Common myeloid progenitor, CD34-positive (primary cell): ENCODE data around the gene CCR5.
A peak's percentile ranks its signal among the peaks of the same experiment; 100 is the strongest.

ENCODE experiments used
- CTCF ChIA-PET: fragments of 350-600 bp; sonication (Branson Sonifier 250); formaldehyde crosslinking; loops from one replicate; lab custom pipeline; 2021; ENCODE audit warnings: antibody characterized with exemption; lab: Charles Lee
- POLR2A ChIA-PET: fragments of 350-600 bp; sonication (Branson Sonifier 250); formaldehyde crosslinking; loops from one replicate; lab custom pipeline; 2021; ENCODE audit warnings: antibody characterized with exemption; lab: Charles Lee
- DNase-seq, 3 donors: peaks; one replicate each; pipeline versions ENCODE4 v3.0.0 to v3.0.0-alpha.2; 2013
- H3K27ac ChIP-seq, 2 experiments: 1 replicate in 1 of 2; 2 replicates in 1 of 2; pipeline ENCODE4 v1.7.0; 2013; ENCODE audit warnings: inconsistent platforms in 2 of 2, low read length in 2 of 2, mild to moderate bottlenecking in 2 of 2, low read depth in 1 of 2, moderate library complexity in 1 of 2; ENCODE audit not compliant: severe bottlenecking in 2 of 2, insufficient read depth in 1 of 2, poor library complexity in 1 of 2
- H3K27me3 ChIP-seq, 5 experiments: replicated peaks in 2 of 5; 1 replicate in 3 of 5; 2 replicates in 2 of 5; pipeline versions ENCODE4 v1.6.1 to v1.7.0; 2013; ENCODE audit warnings: low read length in 4 of 5, mild to moderate bottlenecking in 2 of 5, moderate library complexity in 2 of 5, inconsistent platforms in 1 of 5; ENCODE audit not compliant: insufficient read depth in 5 of 5, control insufficient read depth in 4 of 5
- H3K36me3 ChIP-seq, 4 experiments: 1 replicate in 2 of 4; 2 replicates in 2 of 4; pipeline versions ENCODE4 v1.6.1 to v1.7.0; 2013; ENCODE audit warnings: low read length in 3 of 4, control low read depth in 1 of 4, mild to moderate bottlenecking in 1 of 4; ENCODE audit not compliant: control insufficient read depth in 4 of 4, insufficient read depth in 4 of 4
- H3K4me1 ChIP-seq, 4 experiments: 1 replicate in 3 of 4; 2 replicates in 1 of 4; pipeline versions ENCODE4 v1.6.1 to v1.7.1; 2013; ENCODE audit warnings: low read length in 3 of 4, mild to moderate bottlenecking in 3 of 4, control low read depth in 1 of 4, inconsistent platforms in 1 of 4, moderate library complexity in 1 of 4; ENCODE audit not compliant: control insufficient read depth in 4 of 4, insufficient read depth in 4 of 4; ENCODE audit errors: control extremely low read depth in 1 of 4
- H3K4me3 ChIP-seq, 7 experiments: 1 replicate in 4 of 7; 2 replicates in 3 of 7; pipeline versions ENCODE4 v1.5.1 to v1.7.0; 2013; ENCODE audit warnings: mild to moderate bottlenecking in 7 of 7, low read length in 6 of 7, moderate library complexity in 6 of 7, inconsistent platforms in 2 of 7, low read depth in 2 of 7, control low read depth in 1 of 7; ENCODE audit not compliant: insufficient read depth in 4 of 7, control insufficient read depth in 1 of 7; ENCODE audit errors: extremely low read depth in 1 of 7
- H3K9me3 ChIP-seq, 5 experiments: 1 replicate in 4 of 5; 2 replicates in 1 of 5; pipeline versions ENCODE4 v1.6.1 to v1.7.1; 2013; ENCODE audit warnings: low read length in 4 of 5, mild to moderate bottlenecking in 2 of 5, inconsistent platforms in 1 of 5, low read depth in 1 of 5, moderate library complexity in 1 of 5; ENCODE audit not compliant: control insufficient read depth in 4 of 5, insufficient read depth in 2 of 5; ENCODE audit errors: control extremely low read depth in 1 of 5
- WGBS: methylation state at CpG from one replicate; pipeline ENCODE4 v1.1.5; 2013; ENCODE audit not compliant: insufficient coverage; 5-methylcytosine and 5-hydroxymethylcytosine counted together

Gene CCR5

DNA sequence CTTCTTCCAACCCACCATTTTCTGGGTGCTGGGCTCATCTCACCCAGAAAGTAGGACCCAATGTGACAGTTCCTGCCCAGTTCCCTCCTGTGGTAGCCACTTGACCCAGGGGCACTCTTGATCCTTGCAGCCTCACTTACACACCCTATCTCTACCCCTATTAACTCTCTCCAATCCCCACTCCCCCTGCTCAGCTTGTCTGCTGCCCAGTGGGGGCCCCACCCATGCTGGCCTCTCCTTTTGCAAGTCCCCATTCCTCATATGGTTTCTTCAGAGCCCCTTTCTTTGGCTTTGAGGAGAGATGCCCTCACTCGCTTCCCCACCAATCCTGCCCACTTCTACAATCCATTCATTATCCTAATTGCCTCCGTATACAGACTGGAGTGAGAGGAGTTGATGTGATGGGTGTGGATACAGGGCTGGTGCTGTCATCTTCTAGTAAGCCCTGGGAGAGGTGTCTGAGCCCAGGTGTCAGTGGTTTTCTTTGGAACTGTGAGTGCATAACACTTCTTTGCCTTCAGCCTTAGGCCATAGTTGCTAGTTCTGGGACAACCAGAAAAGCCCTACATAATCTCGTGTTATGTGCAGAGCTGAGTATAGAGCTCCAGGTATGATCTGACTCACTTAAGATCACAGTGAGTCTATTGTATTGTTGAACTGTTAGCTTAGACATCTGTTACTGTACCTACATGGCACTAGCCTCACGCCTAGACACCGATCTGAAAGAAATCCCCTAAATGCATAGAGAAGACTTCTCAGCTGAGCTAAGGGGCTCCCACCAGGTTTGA lies 4.8 kb upstream of the CCR5 start:
- ChIA-PET POLR2A (no interaction called here), CTCF (interaction anchor here (0.8 to 10.3 kb wide), 4 partner anchors 11 to 150 kb away, joined by 3 to 87 read pairs (median 4); no protein-coding TSS in a partner anchor)
- H3K9me3 ChIP-seq: no peaks in the 10 kb centered on the region
- H3K27ac ChIP-seq: no peak overlapping the region
- 96% methylated on average over 3 of the region's 5 CpGs for WGBS
- DNase-seq: no peak
- no peaks in the 10 kb centered on the region for H3K36me3 ChIP-seq
- no peak overlapping the region for H3K4me3 ChIP-seq
- no peaks in the 10 kb centered on the region for H3K27me3 ChIP-seq
- H3K4me1 ChIP-seq: peaks cover 3 to 41% (median 16%) of the 10 kb centered on the region in 4 experiments

DNA sequence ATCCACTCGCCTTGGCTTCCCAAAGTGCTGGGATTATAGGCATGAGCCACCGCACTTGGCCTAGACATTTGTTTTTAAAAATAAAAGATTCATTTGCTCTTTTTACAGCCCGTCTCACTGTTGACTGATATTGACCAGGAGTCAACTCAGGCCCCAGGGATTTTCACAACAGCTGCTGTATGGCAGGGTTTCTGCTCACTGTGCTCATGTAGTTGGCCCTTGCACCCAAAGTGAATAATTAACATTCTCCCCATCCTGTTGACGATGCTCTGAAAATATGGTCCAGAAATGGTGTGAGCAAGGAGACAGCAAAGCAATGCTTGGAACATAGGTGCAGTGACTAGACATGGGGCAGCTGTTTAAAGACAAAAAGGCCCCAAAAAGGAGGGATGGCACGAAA lies 2.9 kb upstream of the CCR5 start:
- ChIA-PET POLR2A (no interaction called here), CTCF (interaction anchor here (0.9 to 12.3 kb wide), 14 partner anchors 10 to 309 kb away, joined by 3 to 231 read pairs (median 6); partner anchors contain the start of gene CCR2)
- H3K27ac ChIP-seq: no peak overlapping the region
- DNase-seq: no peak
- WGBS: 100% methylated on average over 5 of the region's 5 CpGs
- H3K36me3 ChIP-seq: no peaks in the 10 kb centered on the region
- H3K4me1 ChIP-seq: peaks cover 6 to 27% (median 14%) of the 10 kb centered on the region in 4 experiments
- no peaks in the 10 kb centered on the region for H3K27me3 ChIP-seq
- no peaks in the 10 kb centered on the region for H3K9me3 ChIP-seq
- H3K4me3 ChIP-seq: no peak overlapping the region

DNA sequence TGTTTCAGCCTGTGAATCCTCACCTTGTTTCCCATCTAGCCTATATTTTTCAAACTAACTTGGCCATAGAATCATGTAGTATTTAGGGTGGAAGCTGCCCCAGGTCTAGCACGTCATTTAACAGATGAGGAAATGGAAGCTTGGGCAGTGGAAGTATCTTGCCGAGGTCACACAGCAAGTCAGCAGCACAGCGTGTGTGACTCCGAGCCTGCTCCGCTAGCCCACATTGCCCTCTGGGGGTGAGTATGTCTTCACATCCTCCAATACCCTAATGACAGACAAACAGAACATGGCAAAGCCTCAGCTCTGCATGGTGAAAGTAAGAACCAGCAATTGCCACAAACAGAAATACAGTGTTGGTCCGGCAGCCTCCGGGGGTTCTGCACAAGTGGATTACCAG lies 2.2 kb upstream of the CCR5 start:
- CTCF ChIA-PET: interaction anchor here (0.6 to 12.3 kb wide), 23 partner anchors 9 to 310 kb away, joined by 3 to 231 read pairs (median 6); partner anchors contain the start of genes CCR1 and CCR2
- no peaks in the 10 kb centered on the region for H3K27me3 ChIP-seq
- no peaks in the 10 kb centered on the region for H3K9me3 ChIP-seq
- H3K36me3 ChIP-seq: no peaks in the 10 kb centered on the region
- POLR2A ChIA-PET: no interaction called here
- no peak overlapping the region for H3K4me3 ChIP-seq
- H3K27ac ChIP-seq: no peak overlapping the region
- WGBS: 43% methylated on average over 5 of the region's 7 CpGs
- DNase-seq: peak; percentile 61 to 82 (median 76)
- H3K4me1 ChIP-seq: peaks cover 6 to 27% (median 16%) of the 10 kb centered on the region in 4 experiments

DNA sequence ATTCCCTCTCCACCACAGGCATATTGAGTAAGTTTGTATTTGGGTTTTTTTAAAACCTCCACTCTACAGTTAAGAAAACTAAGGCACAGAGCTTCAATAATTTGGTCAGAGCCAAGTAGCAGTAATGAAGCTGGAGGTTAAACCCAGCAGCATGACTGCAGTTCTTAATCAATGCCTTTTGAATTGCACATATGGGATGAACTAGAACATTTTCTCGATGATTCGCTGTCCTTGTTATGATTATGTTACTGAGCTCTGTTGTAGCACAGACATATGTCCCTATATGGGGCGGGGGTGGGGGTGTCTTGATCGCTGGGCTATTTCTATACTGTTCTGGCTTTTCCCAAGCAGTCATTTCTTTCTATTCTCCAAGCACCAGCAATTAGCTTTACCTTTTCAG lies 1.6 kb upstream of the CCR5 start:
- Histone ChIP-seq H3K4me3 (no peak overlapping the region), H3K9me3 (no peaks in the 10 kb centered on the region), H3K4me1 (peaks cover 8 to 31% (median 19%) of the 10 kb centered on the region in 4 experiments), H3K27ac (no peak overlapping the region), H3K27me3 (no peaks in the 10 kb centered on the region), H3K36me3 (no peaks in the 10 kb centered on the region)
- CTCF ChIA-PET: interaction anchor here (0.6 to 12.3 kb wide), 27 partner anchors 9 to 429 kb away, joined by 3 to 231 read pairs (median 6); partner anchors contain the start of genes CCR1 and CCR2
- DNase-seq: no peak
- 100% methylated on average over 3 of the region's 4 CpGs for WGBS
- POLR2A ChIA-PET: no interaction called here

DNA sequence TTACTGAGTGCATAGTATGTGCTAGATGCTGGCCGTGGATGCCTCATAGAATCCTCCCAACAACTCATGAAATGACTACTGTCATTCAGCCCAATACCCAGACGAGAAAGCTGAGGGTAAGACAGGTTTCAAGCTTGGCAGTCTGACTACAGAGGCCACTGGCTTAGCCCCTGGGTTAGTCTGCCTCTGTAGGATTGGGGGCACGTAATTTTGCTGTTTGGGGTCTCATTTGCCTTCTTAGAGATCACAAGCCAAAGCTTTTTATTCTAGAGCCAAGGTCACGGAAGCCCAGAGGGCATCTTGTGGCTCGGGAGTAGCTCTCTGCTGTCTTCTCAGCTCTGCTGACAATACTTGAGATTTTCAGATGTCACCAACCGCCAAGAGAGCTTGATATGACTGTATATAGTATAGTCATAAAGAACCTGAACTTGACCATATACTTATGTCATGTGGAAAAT lies 1.0 kb upstream of the CCR5 start:
- Histone ChIP-seq H3K27ac (no peak overlapping the region), H3K4me1 (peaks cover 8 to 34% (median 22%) of the 10 kb centered on the region in 4 experiments), H3K27me3 (no peaks in the 10 kb centered on the region), H3K36me3 (no peaks in the 10 kb centered on the region), H3K4me3 (no peak overlapping the region), H3K9me3 (no peaks in the 10 kb centered on the region)
- WGBS: 100% methylated on average over 3 of the region's 6 CpGs
- no peak for DNase-seq
- ChIA-PET POLR2A (no interaction called here), CTCF (interaction anchor here (0.7 to 12.3 kb wide), 20 partner anchors 8 to 429 kb away, joined by 3 to 231 read pairs (median 6); partner anchors contain the start of genes CCR1 and CCR2)

DNA sequence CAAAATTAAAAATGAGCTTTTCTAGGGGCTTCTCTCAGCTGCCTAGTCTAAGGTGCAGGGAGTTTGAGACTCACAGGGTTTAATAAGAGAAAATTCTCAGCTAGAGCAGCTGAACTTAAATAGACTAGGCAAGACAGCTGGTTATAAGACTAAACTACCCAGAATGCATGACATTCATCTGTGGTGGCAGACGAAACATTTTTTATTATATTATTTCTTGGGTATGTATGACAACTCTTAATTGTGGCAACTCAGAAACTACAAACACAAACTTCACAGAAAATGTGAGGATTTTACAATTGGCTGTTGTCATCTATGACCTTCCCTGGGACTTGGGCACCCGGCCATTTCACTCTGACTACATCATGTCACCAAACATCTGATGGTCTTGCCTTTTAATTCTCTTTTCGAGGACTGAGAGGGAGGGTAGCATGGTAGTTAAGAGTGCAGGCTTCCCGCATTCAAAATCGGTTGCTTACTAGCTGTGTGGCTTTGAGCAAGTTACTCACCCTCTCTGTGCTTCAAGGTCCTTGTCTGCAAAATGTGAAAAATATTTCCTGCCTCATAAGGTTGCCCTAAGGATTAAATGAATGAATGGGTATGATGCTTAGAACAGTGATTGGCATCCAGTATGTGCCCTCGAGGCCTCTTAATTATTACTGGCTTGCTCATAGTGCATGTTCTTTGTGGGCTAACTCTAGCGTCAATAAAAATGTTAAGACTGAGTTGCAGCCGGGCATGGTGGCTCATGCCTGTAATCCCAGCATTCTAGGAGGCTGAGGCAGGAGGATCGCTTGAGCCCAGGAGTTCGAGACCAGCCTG lies 984 bp downstream of the CCR5 start:
- ChIA-PET CTCF (interaction anchor here (0.7 to 12.3 kb wide), 26 partner anchors 8 to 435 kb away, joined by 3 to 231 read pairs (median 4); partner anchors contain the start of genes CCR1 and CCR2), POLR2A (no interaction called here)
- DNase-seq: no peak
- Histone ChIP-seq H3K36me3 (no peaks in the 10 kb centered on the region), H3K27me3 (no peaks in the 10 kb centered on the region), H3K4me1 (peaks cover 10 to 52% (median 32%) of the 10 kb centered on the region in 4 experiments), H3K9me3 (no peaks in the 10 kb centered on the region), H3K4me3 (no peak overlapping the region), H3K27ac (no peak overlapping the region)
- WGBS: 58% methylated on average over 5 of the region's 10 CpGs
